HG02970 (cell line): ENCODE data around the gene PIN4.
"Not testable (repeated sequence)": the region's sequence is repeated elsewhere in the genome, so short reads cannot be mapped to it uniquely, and the experiment has no call there.

Source experiments
- ATAC-seq: cut with Tn5 transposase; IDR thresholded peaks from one replicate; pipeline ENCODE4 v1.9.1; 2021; ENCODE audit warnings: mild to moderate bottlenecking, moderate library complexity, moderate number of reproducible peaks; ENCODE audit not compliant: unreplicated experiment, low FRiP score

Gene PIN4

GRCh38 chrX:72201836-72202536 lies 20.4 kb downstream of the PIN4 start:
- ATAC-seq: no peak

- ATAC-seq: no peak
Measured at GRCh38 chrX:72202792-72203401, 21.3 kb downstream of the PIN4 start.

DNA sequence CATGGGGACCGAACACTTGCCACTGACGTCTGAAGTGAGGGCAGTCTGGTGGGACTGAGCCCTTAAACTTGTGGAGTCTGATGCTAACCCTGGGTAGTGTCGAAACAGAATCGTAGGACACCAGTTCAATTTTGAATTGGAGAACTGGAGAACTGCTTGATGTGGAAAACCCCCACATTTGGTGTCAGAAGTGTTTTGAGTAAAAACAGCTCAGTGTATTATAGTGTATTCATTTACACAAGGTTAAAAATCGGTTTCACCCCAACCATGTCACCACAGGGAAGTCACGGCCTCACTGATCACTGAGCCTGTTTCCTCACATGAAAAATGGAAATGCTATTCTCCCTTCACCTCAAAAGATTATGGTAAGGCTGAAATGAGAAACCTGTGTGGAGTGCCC lies 21.9 kb downstream of the PIN4 start:
- ATAC-seq: no peak

DNA sequence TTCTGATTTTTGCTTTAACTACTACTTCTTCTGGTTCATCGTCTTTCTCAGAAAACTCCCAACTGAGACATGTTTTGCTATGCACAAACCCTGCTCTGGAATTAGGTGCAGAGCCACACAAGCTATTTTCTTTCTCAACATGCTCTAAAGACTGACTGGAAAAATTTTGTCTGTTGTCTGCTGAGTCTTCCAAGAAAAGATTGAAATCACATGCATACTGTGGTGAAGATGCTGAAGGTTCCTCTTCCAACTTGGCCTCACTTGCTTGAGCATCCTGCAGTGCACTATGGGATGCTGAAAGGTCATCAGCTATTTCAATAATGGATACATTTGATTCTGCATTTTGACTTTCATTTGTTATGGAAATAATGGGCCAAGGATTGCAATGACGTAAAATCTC lies 24.1 kb downstream of the PIN4 start:
- no peak for ATAC-seq

DNA sequence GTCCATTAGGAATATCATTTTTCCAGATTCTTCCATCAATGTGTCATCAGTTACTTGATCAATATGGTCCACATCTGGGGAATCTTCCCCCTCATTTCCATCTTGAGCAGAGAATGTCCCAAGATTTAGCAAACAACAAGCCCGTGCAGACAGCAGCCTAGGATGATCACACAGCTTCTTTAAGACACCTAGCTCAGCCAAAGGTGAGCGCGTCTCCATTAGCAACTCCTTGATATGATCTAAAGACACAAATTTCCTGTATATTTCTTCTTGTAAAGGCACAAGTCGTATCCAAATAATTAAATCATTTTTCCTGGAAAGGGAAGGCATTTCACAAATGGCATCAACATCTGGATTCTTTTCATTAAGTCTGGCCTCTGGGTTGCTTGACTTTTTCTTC lies 25.8 kb downstream of the PIN4 start:
- ATAC-seq: no peak

DNA sequence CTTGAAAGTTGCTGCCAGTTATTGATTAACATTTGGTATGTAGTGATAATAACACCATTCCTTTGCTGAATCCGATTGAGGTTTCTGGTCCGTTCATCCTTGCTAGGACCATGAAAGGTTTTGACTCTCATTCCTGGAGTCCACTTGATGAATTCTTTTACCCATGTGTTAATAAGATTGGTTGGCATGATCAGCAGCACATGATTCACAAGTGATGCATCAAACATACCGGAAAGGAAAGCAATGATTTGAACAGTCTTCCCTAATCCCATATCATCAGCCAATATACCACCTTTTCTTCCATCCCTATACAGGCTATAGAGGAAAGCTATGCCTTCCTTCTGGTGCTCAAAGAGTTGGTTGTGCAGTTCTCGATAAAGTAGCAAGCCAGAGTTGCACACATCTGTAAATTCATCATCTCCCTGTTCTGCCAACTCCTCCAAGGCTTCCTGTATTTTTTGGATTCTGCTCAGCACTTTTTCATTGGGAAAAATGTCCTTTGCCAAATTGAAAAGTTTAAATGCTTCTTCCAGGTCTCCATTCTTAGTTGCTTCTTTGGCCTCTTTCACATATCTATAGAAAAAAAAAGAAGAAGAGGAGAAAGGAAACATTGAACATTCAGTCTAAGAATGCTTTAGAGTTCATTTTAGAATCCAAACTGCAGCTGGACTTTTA lies 26.7 kb downstream of the PIN4 start:
- ATAC-seq: no peak

DNA sequence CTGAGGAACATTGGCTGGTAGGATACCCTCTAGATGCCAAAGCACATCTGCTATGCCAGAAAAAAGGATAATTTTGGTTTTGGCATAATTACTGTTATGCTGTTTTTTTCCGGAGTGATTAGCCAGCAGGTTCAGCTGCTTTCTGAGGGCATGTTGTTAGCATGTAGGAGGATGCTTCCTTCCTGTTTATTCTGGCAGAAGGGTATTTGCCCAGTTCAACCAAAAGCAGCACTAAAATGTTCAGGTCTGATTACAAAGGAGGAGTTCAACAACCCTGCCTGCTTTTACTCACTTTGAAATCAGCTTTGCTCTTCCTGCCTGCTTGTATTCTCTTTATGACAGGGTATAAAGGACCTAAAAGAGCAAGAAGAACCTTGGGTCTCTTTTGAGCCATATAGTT lies 35.4 kb downstream of the PIN4 start:
- no peak for ATAC-seq

GRCh38 chrX:72220375-72220774 lies 38.8 kb downstream of the PIN4 start:
- not testable (repeated sequence) for ATAC-seq

GRCh38 chrX:72230290-72230689 lies 48.7 kb downstream of the PIN4 start:
- no peak for ATAC-seq

DNA sequence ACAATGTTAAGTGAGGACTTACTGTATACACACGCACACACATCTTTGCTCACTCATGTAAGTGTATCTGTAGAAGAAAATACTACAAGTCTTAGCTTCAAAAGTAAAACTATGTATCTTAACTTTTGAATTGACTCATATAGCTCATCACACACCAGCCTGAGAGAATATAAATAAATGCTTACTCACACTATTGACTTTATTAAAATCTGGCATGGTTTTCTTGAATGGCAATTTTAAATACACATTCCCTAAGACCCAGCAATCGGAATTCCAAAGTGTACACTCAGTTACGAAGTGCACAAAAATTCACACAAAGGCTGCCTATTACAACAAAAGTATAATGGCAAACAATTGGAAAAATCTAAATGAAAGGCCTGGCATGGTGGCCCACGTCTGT lies 55.3 kb downstream of the PIN4 start:
- no peak for ATAC-seq

DNA sequence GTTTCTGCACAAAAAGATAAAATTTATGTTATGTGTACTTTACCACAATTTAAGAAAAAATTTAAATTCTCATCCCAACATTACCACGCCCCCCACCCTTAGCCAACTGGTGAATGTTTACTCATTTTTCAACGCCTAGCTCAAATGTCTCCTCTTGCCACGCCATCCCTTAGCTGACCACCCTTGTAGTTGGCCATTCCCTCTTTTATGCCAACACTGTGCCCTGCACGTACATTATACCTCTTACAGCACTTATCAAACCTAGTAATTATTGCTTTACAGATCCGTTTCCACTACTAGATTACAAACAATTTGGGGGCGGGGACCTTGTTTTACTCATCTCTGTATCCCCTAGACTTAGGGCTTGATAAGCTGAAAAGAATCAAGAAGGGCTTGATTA lies 56.6 kb downstream of the PIN4 start:
- no peak for ATAC-seq

DNA sequence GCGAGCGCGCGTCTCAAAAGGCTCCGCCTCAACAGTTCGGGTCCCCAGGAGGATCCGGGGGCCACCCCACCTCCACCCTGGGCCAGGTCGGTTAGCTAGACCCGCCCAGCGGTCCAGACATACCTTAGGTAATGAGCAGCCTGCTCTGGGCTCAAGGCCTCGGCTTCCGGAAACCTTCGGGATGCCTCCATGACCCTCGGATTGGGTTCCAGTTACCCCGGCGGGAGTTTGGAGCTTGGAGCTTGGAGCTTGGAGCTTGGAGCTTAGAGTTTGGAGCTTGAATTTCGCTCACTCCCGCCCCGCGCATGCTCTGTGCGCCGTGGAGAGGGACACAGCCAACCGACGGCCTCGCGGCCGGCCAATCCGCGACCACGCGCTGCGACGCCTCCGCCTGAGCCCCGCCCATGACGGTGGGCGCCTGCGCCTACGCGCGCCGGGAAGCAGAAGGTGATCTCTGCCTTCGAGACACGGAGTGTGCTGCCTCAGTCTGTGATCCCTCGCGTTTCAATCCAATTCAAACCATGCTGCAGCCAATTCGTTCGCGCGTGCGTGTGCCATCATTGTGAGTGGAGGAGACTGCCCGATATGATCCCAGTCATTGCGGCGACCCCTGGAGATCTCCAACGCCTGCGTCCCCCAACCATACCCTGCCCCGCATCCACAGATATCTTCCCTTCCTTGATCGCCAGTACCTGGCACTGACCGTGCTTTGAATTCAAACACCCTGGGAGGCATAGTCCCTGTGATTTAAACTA lies 57.3 kb downstream of the PIN4 start, which contains the start of gene ERCC6L:
TSS of gene ERCC6L (minus strand) at position 307 of the 755 bp plus-strand sequence. CDS start at position 191, 116 bp downstream.
- peak; percentile 86 for ATAC-seq

DNA sequence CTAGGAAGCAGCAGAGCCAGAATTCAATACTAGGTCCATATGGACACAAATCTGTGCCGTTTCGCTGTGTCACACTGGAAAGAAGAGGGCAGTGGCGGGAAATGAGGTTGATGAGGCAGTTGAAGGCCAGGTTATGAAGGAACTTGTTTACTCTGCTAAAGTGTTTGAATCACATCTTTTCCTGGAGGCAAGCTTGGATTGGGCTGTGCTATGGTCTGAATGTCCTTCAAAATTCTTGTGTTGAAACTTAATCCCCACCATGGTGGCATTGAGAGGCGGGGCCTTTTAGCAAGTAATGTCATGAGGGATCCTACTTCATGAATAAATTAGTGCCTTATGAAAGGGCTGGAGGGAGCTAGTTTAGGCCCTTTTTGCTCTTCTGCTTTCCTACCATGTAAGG lies 59.4 kb downstream of the PIN4 start:
- ATAC-seq: no peak

GRCh38 chrX:72243472-72243871 lies 61.9 kb downstream of the PIN4 start:
- no peak for ATAC-seq

DNA sequence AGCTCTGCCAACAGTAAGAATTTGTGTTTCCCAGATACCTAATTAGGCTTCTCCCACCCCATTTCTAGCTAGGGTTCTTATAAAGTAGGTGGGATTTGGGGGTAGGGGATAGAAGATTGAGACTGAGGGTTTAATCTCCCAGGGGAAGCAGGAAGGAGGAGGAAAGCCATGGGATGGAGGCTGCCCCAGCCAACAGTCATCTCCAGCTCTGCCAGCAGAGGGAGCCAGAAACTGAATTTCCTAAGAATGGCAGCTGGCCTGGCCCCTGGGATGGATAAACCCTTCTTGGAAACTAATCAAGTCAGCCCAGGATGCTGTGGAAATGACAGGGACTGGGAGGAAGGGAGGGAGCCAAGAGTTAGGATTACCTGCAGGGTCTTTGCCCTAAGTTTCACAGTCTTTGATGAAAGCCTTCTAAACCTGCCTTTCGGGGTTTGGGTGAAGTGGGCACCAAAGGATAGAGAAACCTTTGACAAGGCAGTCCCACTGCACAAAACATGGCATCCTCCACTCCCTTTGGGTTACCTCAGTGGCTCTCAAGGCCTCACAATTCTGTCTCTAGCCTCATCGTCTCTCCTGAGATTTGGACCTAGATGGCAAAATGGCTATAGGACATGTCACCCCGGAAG lies 64.0 kb downstream of the PIN4 start:
- no peak for ATAC-seq

DNA sequence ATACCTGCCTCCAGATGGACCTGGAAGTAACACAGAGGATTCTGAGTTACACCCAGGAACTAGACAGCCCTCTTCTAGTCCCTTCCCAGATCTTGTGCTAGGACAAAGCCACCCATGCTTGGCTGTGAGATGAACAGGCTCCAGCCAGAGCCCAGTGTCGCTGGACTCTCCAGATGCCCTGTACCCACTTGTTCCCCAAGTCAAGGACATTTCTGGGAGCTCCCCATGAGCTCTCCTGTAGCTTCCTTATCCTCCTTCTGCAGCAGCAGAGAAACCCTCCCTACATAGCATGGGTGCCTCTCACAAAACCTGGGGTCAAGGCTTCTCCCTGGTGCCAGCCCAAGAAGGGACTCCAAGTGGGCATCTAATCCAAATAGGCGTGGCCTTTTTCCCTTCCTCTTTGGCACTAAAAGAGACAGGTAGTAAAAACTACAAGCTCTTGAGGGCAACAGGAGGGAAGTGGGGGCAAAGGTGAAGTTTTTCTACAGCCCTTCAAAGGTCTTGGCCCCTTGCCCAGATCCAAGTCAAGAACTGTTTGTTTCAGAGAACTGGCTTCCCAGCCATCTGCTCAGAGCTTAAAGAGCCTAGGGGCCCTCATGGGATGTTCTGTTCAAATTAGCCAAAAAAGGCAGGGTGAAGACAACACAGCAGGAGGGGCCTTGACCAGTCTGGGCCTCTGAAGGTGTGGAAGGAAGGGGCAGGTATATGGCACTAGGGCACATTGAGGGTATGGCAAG lies 65.8 kb downstream of the PIN4 start:
- no peak for ATAC-seq
